NCI-H1105 treated with DMSO at 0.1 percent for 48 hours (cell line): ENCODE measurements around the gene SMTNL1.

Experiments used
- DNase-seq: peaks from one replicate; lab custom pipeline; 2025; lab: John Stamatoyannopoulos, UW

The SMTNL1 gene

GRCh38 chr11:57596266-57596885, 59.0 kb downstream of the SMTNL1 start:
- DNase-seq: no peak

- DNase-seq: no peak
Observed at GRCh38 chr11:57597461-57597915, 60.1 kb downstream of the SMTNL1 start, which contains the start of gene SERPING1. Gene SERPING1 (plus strand): TSS chr11:57597685. CDS start chr11:57598271, 586 bp downstream.

GRCh38 chr11:57597916-57598830, 60.8 kb downstream of the SMTNL1 start:
- no peak for DNase-seq

GRCh38 chr11:57598831-57599155, 61.4 kb downstream of the SMTNL1 start:
- DNase-seq: no peak

- no peak for DNase-seq
Observed at GRCh38 chr11:57599381-57599780, 62.0 kb downstream of the SMTNL1 start.
